ENCODE results near the gene LY6G6F. TPM values are rescaled to one million over a fixed set of nuclear protein-coding genes. Genes with fewer than 3 reads are reported as not detected.

LY6G6F gene
- total and polyA plus RNA-seq, 10 of the 15 experiments (the other 5 are each of a cell fraction or from before 2014, with no cell fraction given), result not detected

GRCh38 chr6:31691564-31692108 lies 15.0 kb upstream of the LY6G6F start (continued):
- TF ChIP-seq SUPT20H (IDR thresholded peaks at IDR 0.05; ENCODE audit: borderline replicate concordance, control insufficient read depth, low read depth, low read length) (no peak), NRF1 (conservative IDR thresholded peaks at IDR 0.05; ENCODE audit: low read depth, low read length) (no peak), CREB1 (IDR thresholded peaks at IDR 0.05; ENCODE audit: low read depth) (no peak), CREM (IDR thresholded peaks at IDR 0.05; ENCODE audit: low read depth) (no peak), HDAC2 (IDR thresholded peaks at IDR 0.05) (no peak)

GRCh38 chr6:31692353-31692752 lies 14.3 kb upstream of the LY6G6F start:
- BruUV-seq (replicated peaks), result no TSS peak
- Histone ChIP-seq H3K4me3 (no peak overlapping the region), H3K27ac (ENCODE audit: control insufficient read depth, insufficient read depth) (no peak overlapping the region), H3K27me3 (replicated peaks in 1 of 2; ENCODE audit: control insufficient read depth in 2 of 2, insufficient read depth in 2 of 2, low read length in 1 of 2) (no peaks in the 10 kb centered on the region), H3K79me2 (ENCODE audit: control insufficient read depth, insufficient read depth, low read length) (no peaks in the 10 kb centered on the region), H3K9me3 (replicated peaks; ENCODE audit: control insufficient read depth, insufficient read depth, low read length) (no peaks in the 10 kb centered on the region), H3K36me3 (ENCODE audit: control insufficient read depth in 2 of 2, insufficient read depth in 2 of 2, low read length in 1 of 2) (peaks cover 17 to 40% of the 10 kb centered on the region in 2 experiments), H3K4me2 (ENCODE audit: control insufficient read depth, insufficient read depth) (no peak overlapping the region), H2AFZ (ENCODE audit: control insufficient read depth, low read depth, low read length) (no peak overlapping the region), H3K9ac (ENCODE audit: control insufficient read depth, insufficient read depth, low read length) (no peak overlapping the region), H3K4me1 (ENCODE audit: control insufficient read depth, insufficient read depth, low read length) (no peaks in the 10 kb centered on the region), H4K20me1 (ENCODE audit: control insufficient read depth, insufficient read depth) (no peaks in the 10 kb centered on the region)
- in situ Hi-C loops (cut with MboI) (no loop called here), intact Hi-C loops (cut with micrococcal nuclease; ENCODE audit: unreplicated experiment) (no loop called here)
- WGBS (ENCODE audit: insufficient coverage, insufficient replicate concordance, low lambda C conversion rate, missing lambda C conversion rate), result 92% methylated on average over 4 of the region's 4 CpGs
- FAIRE-seq (no peak), DNase-seq (ENCODE audit: low read depth, low spot score) (no peak), ATAC-seq (no peak)
- RAD21 ChIA-PET (ENCODE audit: unreplicated experiment), result no interaction called here
- CTCF ChIA-PET, result interaction anchor here (0.7 kb wide), 1 partner anchor 46 kb away, joined by 3 read pairs; no protein-coding TSS in a partner anchor
- SMC1A ChIA-PET (ENCODE audit: uncharacterized antibody, unreplicated experiment), result no interaction called here
- POLR2A ChIA-PET, result interaction anchor here (1.1 to 2.2 kb wide), 2 partner anchors 46 to 140 kb away, joined by 5 to 11 read pairs; no protein-coding TSS in a partner anchor
- TF ChIP-seq RFX5 (IDR thresholded peaks at IDR 0.05; ENCODE audit: low read depth, low read length) (no peak), TCF3 (IDR thresholded peaks at IDR 0.05; ENCODE audit: borderline replicate concordance, insufficient read depth, low read depth, low read length) (no peak), ATF2 (IDR thresholded peaks at IDR 0.05; ENCODE audit: low read length) (no peak), SREBF1 (IDR thresholded peaks at IDR 0.05; ENCODE audit: low read length) (no peak), MYC (IDR thresholded peaks at IDR 0.05; ENCODE audit: insufficient read depth, insufficient read length, insufficient replicate concordance, low read length, severe bottlenecking) (no peak), HDAC2 (IDR thresholded peaks at IDR 0.05) (no peak), HCFC1 (IDR thresholded peaks at IDR 0.05; ENCODE audit: low read length) (no peak), TCF12 (IDR thresholded peaks at IDR 0.05; ENCODE audit: low read depth, low read length) (no peak), EP300 (IDR thresholded peaks at IDR 0.05; ENCODE audit: borderline replicate concordance in 1 of 2, control insufficient read depth in 1 of 2, low read depth in 2 of 2, low read length in 2 of 2) (no peak)
- TF ChIP-seq, protein P1, sequence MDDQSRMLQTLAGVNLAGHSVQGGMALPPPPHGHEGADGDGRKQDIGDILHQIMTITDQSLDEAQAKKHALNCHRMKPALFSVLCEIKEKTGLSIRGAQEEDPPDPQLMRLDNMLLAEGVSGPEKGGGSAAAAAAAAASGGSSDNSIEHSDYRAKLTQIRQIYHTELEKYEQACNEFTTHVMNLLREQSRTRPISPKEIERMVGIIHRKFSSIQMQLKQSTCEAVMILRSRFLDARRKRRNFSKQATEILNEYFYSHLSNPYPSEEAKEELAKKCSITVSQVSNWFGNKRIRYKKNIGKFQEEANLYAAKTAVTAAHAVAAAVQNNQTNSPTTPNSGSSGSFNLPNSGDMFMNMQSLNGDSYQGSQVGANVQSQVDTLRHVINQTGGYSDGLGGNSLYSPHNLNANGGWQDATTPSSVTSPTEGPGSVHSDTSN (IDR thresholded peaks at IDR 0.05; ENCODE audit: insufficient replicate concordance, low read depth, low read length), result no peak
- TF ChIP-seq, protein P2, sequence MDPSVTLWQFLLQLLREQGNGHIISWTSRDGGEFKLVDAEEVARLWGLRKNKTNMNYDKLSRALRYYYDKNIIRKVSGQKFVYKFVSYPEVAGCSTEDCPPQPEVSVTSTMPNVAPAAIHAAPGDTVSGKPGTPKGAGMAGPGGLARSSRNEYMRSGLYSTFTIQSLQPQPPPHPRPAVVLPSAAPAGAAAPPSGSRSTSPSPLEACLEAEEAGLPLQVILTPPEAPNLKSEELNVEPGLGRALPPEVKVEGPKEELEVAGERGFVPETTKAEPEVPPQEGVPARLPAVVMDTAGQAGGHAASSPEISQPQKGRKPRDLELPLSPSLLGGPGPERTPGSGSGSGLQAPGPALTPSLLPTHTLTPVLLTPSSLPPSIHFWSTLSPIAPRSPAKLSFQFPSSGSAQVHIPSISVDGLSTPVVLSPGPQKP (IDR thresholded peaks at IDR 0.05; ENCODE audit: low read depth, low read length), result no peak
- TF ChIP-seq, protein P3, sequence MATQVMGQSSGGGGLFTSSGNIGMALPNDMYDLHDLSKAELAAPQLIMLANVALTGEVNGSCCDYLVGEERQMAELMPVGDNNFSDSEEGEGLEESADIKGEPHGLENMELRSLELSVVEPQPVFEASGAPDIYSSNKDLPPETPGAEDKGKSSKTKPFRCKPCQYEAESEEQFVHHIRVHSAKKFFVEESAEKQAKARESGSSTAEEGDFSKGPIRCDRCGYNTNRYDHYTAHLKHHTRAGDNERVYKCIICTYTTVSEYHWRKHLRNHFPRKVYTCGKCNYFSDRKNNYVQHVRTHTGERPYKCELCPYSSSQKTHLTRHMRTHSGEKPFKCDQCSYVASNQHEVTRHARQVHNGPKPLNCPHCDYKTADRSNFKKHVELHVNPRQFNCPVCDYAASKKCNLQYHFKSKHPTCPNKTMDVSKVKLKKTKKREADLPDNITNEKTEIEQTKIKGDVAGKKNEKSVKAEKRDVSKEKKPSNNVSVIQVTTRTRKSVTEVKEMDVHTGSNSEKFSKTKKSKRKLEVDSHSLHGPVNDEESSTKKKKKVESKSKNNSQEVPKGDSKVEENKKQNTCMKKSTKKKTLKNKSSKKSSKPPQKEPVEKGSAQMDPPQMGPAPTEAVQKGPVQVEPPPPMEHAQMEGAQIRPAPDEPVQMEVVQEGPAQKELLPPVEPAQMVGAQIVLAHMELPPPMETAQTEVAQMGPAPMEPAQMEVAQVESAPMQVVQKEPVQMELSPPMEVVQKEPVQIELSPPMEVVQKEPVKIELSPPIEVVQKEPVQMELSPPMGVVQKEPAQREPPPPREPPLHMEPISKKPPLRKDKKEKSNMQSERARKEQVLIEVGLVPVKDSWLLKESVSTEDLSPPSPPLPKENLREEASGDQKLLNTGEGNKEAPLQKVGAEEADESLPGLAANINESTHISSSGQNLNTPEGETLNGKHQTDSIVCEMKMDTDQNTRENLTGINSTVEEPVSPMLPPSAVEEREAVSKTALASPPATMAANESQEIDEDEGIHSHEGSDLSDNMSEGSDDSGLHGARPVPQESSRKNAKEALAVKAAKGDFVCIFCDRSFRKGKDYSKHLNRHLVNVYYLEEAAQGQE (IDR thresholded peaks at IDR 0.05; ENCODE audit: low read depth, low read length), result no peak

All from GM12878 (cell line).